Effector memory CD4-positive, alpha-beta T cell (primary cell): ENCODE results near the gene UPF2.

Experiments used
- DNase-seq, 3 donors: peaks; one replicate each; pipeline ENCODE4 v3.0.0-alpha.2; 2020
- H3K27ac ChIP-seq: 2 replicates; pipeline ENCODE4 v1.7.0; 2013; ENCODE audit warnings: mild to moderate bottlenecking, low read length, moderate library complexity; ENCODE audit not compliant: insufficient read depth, poor library complexity, severe bottlenecking
- H3K27me3 ChIP-seq: replicated peaks from 2 replicates; pipeline ENCODE4 v1.7.0; 2013; ENCODE audit warnings: mild to moderate bottlenecking, low read length; ENCODE audit not compliant: insufficient read depth, control insufficient read depth, poor library complexity, severe bottlenecking
- H3K36me3 ChIP-seq: 2 replicates; pipeline ENCODE4 v1.7.0; 2013; ENCODE audit warnings: mild to moderate bottlenecking, low read length, moderate library complexity; ENCODE audit not compliant: control insufficient read depth, insufficient read depth
- H3K4me1 ChIP-seq: 2 replicates; pipeline ENCODE4 v1.7.0; 2013; ENCODE audit warnings: low read length, mild to moderate bottlenecking; ENCODE audit not compliant: control insufficient read depth, insufficient read depth, poor library complexity, severe bottlenecking
- H3K4me3 ChIP-seq: 2 replicates; pipeline ENCODE4 v1.7.0; 2013; ENCODE audit warnings: low read length, low read depth, mild to moderate bottlenecking; ENCODE audit not compliant: insufficient read depth, poor library complexity, severe bottlenecking
- H3K9me3 ChIP-seq: 2 replicates; pipeline ENCODE4 v1.7.0; 2013; ENCODE audit warnings: mild to moderate bottlenecking, low read length, moderate library complexity; ENCODE audit not compliant: control insufficient read depth

Gene UPF2

DNA sequence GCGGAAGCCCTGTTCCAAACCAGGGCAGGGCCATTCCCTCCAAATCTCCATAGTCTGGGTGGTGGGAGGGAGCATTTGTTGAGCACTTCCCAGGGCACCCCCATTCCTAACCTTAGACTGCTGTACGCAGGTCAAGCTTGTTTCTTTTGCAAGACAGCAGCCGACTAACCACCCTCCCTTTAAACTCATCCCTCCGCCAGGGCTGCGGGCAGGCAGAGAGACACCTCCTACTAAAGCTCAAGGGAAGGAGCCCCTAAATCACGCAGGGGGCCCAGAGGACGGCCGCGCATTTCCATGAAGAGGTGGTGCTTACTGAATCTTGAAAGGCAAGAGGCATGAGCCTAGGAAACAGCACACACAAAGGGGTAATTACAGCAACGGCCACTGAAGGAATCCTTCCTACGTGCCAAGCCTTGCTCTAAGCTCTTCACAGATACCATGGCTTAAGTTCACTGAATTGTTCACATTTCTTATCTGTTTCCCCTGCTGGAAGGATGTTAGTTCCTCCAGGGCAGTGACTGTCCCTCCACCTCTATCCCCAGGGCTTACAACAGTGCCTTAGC is 129.4 kb downstream of the UPF2 start:
- no peaks in the 10 kb centered on the region for H3K9me3 ChIP-seq
- H3K27ac ChIP-seq = no peak overlapping the region
- no peaks in the 10 kb centered on the region for H3K27me3 ChIP-seq
- H3K4me1 ChIP-seq = no peaks in the 10 kb centered on the region
- H3K36me3 ChIP-seq = no peaks in the 10 kb centered on the region
- no peak overlapping the region for H3K4me3 ChIP-seq
- DNase-seq = no peak

DNA sequence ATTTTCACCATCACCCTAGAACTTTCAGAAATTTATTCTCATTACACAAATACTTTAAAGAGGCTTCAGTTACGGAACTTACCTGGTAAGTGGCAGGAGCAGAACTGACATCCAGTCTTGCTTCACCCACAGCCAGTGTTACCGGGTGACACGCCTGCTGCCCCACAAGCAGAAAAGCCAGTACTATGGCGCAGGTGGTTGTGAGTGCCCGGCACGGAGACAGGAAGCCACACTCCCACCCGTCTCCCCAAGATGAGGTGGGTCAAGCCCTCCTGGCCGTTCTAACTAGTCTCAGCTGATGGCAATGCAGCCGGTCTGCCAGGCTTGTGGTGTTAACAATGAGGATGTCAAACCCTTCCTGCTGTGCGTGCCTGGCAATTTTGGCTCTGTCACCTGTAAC is 132.5 kb downstream of the UPF2 start:
- H3K4me3 ChIP-seq = no peak overlapping the region
- H3K9me3 ChIP-seq = no peaks in the 10 kb centered on the region
- H3K27me3 ChIP-seq = no peaks in the 10 kb centered on the region
- no peak for DNase-seq
- no peaks in the 10 kb centered on the region for H3K4me1 ChIP-seq
- H3K36me3 ChIP-seq = no peaks in the 10 kb centered on the region
- no peak overlapping the region for H3K27ac ChIP-seq

DNA sequence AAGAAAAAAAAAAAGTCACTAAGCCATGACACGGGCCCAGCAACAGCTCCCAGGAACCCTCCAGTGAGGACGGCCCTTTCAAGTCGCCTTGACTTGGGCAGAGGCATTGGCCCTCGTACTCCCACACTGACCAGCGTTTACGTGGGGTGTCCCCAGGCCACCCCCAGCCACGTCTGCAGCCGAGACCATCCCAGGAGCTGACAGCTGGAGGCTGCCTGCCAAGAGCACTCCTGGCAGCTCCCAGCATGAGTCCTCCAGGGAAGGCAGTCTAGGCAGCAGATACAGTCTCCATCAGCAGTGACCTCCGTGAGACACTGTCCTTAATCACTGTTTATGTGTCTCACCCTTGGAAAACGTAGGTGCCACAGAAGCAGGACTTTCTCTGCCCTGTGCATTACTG is 133.0 kb downstream of the UPF2 start:
- H3K9me3 ChIP-seq = no peaks in the 10 kb centered on the region
- H3K27me3 ChIP-seq = no peaks in the 10 kb centered on the region
- DNase-seq = no peak
- H3K27ac ChIP-seq = no peak overlapping the region
- no peaks in the 10 kb centered on the region for H3K36me3 ChIP-seq
- no peak overlapping the region for H3K4me3 ChIP-seq
- no peaks in the 10 kb centered on the region for H3K4me1 ChIP-seq

DNA sequence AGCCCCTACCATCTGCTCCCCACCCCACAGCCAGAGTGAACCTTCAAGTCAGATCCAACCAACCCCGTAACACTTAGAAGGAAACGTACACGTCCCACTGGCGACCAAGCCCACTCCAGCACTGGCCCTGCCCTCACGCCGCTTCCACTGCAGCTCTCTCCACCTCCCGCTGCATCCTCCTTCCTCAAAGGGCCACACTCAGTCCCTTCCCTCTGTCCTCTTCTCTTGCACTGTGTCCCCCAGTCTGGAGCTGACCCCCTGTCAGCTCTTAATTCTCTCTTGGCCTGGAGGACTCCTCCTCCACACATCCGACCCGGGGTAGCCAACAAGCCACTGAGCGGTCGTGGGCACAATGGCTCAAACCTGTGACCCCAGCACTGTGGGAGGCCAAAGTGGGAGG is 133.6 kb downstream of the UPF2 start:
- no peaks in the 10 kb centered on the region for H3K27me3 ChIP-seq
- no peak overlapping the region for H3K4me3 ChIP-seq
- no peak overlapping the region for H3K27ac ChIP-seq
- DNase-seq = no peak
- H3K9me3 ChIP-seq = no peaks in the 10 kb centered on the region
- no peaks in the 10 kb centered on the region for H3K4me1 ChIP-seq
- no peaks in the 10 kb centered on the region for H3K36me3 ChIP-seq

DNA sequence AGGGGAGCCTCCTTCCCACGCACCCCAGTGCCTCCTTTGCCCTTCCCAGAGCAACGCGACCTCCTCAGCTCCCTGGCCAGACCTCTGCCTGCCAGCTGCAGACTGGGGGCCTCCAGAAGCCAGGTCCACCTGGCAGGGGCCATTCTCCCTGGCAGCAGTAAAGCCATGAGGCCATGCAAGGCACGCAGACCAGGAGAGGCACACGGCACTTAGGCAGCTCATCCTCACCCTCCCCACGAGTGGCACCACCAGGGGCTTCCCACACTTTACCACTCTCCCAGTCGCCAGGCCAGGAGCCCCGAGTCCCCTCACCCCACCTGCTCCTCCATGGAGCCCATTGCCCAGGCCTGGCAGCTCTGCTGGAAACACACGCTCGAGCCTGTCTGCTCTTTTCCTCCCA is 134.1 kb downstream of the UPF2 start:
- H3K4me1 ChIP-seq = no peaks in the 10 kb centered on the region
- no peak overlapping the region for H3K4me3 ChIP-seq
- H3K9me3 ChIP-seq = no peaks in the 10 kb centered on the region
- no peaks in the 10 kb centered on the region for H3K36me3 ChIP-seq
- no peaks in the 10 kb centered on the region for H3K27me3 ChIP-seq
- no peak for DNase-seq
- no peak overlapping the region for H3K27ac ChIP-seq

DNA sequence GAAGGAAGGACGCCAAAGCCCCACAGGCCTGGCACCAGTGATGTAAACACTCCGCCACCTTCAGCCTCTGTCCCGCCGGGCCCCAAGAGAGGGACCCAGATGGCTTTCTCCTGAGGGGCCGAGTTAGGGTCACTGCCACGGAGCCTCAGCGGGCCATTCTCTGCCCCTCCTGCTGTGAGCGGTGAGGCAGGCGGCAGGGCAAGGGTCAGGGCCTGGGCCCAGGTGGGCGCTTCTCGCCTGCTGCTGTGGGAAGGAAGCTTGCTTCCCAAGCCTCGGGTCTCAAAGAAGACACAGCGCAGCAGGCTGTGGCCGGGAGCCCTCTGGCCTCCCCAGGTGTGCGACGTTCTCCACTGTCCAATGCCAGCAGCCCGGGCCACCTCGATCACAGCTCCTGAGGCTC is 134.7 kb downstream of the UPF2 start:
- no peaks in the 10 kb centered on the region for H3K36me3 ChIP-seq
- no peaks in the 10 kb centered on the region for H3K9me3 ChIP-seq
- no peaks in the 10 kb centered on the region for H3K27me3 ChIP-seq
- H3K27ac ChIP-seq = no peak overlapping the region
- DNase-seq = no peak
- no peaks in the 10 kb centered on the region for H3K4me1 ChIP-seq
- no peak overlapping the region for H3K4me3 ChIP-seq

DNA sequence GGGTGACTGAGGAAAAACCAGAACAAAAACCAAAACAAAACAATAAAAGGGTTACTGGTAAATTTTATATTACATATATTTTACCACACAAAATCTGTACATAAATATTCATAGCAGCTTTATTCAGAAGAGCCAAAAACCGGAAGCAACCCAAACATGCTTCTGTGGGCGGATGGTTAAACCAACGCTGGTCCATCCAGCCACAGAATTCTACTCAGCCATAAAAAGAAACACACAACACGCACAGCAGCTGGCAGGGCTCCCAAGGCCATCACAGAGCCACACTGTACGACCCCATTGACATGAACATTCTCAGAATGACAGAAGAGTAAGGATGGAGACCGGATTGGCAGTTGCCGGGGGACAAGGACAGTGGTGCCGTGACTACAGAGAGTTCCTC is 135.9 kb downstream of the UPF2 start:
- H3K4me1 ChIP-seq = no peaks in the 10 kb centered on the region
- H3K4me3 ChIP-seq = no peak overlapping the region
- H3K27me3 ChIP-seq = no peaks in the 10 kb centered on the region
- no peak overlapping the region for H3K27ac ChIP-seq
- no peak for DNase-seq
- H3K9me3 ChIP-seq = no peaks in the 10 kb centered on the region
- no peaks in the 10 kb centered on the region for H3K36me3 ChIP-seq

DNA sequence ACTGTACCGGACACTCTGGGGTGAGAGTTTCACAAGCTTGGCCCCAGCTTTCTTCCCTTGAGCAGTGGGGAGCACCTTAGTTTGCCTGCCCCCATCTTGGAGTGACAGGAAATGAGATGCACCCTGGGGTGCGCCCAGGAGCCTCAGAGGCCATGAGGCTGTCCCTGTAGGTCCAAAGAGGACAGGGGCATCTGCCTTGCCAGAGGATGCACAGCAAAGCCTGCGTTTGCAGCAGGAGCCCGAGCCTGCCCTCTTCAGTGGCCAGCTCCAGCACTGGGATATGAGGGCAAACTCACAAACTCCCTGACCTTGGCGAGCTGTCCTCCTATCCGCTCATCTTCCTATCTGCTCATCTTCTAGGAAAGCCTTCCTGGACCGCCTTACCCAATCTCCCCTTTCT is 140.0 kb downstream of the UPF2 start:
- H3K27me3 ChIP-seq = no peaks in the 10 kb centered on the region
- H3K4me3 ChIP-seq = no peak overlapping the region
- DNase-seq = no peak
- no peak overlapping the region for H3K27ac ChIP-seq
- no peaks in the 10 kb centered on the region for H3K9me3 ChIP-seq
- H3K36me3 ChIP-seq = no peaks in the 10 kb centered on the region
- H3K4me1 ChIP-seq = no peaks in the 10 kb centered on the region

DNA sequence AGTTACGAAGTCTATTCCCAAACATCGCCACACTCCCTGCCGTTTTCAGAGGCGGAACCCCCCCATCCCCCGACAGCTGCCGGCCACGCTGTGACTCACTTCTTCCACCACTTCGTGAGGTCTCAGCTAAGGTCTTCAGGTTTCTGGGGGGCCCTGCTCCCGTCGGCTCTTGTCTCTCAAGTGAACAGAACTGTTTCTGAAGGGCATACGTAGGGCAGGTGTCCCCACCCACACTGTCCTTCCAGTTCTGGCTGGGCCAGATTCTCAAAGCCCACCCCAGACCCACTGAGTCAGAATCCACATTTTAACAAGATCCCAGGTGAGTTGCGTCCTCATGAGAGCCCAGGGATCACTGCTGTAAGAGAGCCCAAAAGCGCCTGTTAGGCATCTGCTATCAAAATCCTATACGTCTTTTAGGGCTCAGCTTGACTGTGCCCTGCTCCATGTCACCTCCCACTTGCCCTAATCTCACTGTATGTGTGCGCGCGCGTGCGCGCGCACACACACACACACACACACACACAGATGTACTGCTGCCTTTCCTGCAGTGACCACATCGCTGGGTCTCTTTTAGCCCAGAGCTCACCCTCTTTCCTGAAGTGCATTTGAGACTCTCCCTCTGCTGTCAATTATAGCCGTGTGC is 140.7 kb downstream of the UPF2 start:
- no peaks in the 10 kb centered on the region for H3K9me3 ChIP-seq
- no peak overlapping the region for H3K27ac ChIP-seq
- no peak overlapping the region for H3K4me3 ChIP-seq
- H3K4me1 ChIP-seq = no peaks in the 10 kb centered on the region
- no peaks in the 10 kb centered on the region for H3K27me3 ChIP-seq
- DNase-seq = no peak
- no peaks in the 10 kb centered on the region for H3K36me3 ChIP-seq

DNA sequence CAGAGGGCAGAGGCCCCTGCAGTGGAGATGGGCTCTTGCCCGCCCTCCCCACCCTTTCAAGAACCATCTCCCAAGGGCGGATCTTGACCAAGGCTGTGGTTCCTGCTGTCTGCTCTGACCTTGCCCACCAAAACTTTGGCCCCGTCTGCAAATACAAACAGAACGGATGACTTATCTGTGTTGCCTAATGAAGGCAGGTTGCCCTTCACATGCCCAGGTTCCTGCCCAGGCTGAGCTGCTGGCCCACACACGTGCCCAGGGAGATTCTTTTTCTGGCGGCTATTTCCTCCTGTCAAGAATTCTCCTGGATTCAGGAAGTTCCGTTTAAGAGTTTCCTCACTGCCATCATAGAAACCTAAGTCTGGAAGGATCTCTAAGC is 141.2 kb downstream of the UPF2 start:
- no peak overlapping the region for H3K4me3 ChIP-seq
- H3K27ac ChIP-seq = no peak overlapping the region
- no peaks in the 10 kb centered on the region for H3K9me3 ChIP-seq
- no peak for DNase-seq
- no peaks in the 10 kb centered on the region for H3K36me3 ChIP-seq
- no peaks in the 10 kb centered on the region for H3K27me3 ChIP-seq
- no peaks in the 10 kb centered on the region for H3K4me1 ChIP-seq

DNA sequence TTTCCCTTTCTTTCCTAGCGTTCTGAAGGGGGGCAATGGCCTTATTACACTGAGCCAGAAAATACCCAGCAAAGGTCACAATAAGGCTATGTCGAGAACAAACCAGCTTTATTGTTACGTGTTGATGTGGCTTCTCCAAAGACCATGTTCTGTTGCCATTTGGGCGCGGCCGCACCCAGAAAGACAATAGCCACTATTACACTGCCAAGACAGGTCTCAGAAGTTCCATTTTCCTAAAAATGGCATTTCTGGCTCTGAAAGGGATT is 141.6 kb downstream of the UPF2 start:
- Histone ChIP-seq H3K27me3 (no peaks in the 10 kb centered on the region), H3K9me3 (no peaks in the 10 kb centered on the region), H3K4me3 (no peak overlapping the region), H3K4me1 (no peaks in the 10 kb centered on the region), H3K36me3 (no peaks in the 10 kb centered on the region), H3K27ac (no peak overlapping the region)
- DNase-seq = no peak
